GM12873 (cell line): ENCODE measurements around the gene PHPT1.

Experiments
- CTCF ChIP-seq: IDR thresholded peaks from 2 replicates; pipeline ENCODE4 v1.5.1; 2012; ENCODE audit warnings: low read depth, mild to moderate bottlenecking, moderate library complexity, low read length, control low read depth; ENCODE audit not compliant: insufficient read depth; ENCODE audit errors: missing control alignments

Gene PHPT1

GRCh38 chr9:136890661-136891060 lies 41.5 kb downstream of the PHPT1 start:
- TF ChIP-seq CTCF, result no peak

- no peak for TF ChIP-seq CTCF
These were observed 46.8 kb downstream of the PHPT1 start for GRCh38 chr9:136896027-136896426.

- no peak for TF ChIP-seq CTCF
These were observed 49.4 kb downstream of the PHPT1 start for GRCh38 chr9:136898483-136899100.

- no peak for TF ChIP-seq CTCF
These were observed 50.0 kb downstream of the PHPT1 start for GRCh38 chr9:136899196-136899595.

GRCh38 chr9:136900556-136900955 lies 51.3 kb downstream of the PHPT1 start:
- no peak for TF ChIP-seq CTCF
